K562 (cell line): ENCODE results near the gene TNNT1. TPM values are rescaled to one million over a fixed set of nuclear protein-coding genes. Genes with fewer than 3 reads are reported as not detected.

ENCODE experiments used
- polyA plus RNA-seq, 8 experiments: library from polyadenylated mRNA; depleted of rRNA in 4 of 8; stranded (reverse) in 5 of 8; unstranded in 3 of 8; fragments of >200 nt; fragmentation: Nextera tagmentation in 2 of 8; fragmentation: Illumina TruSeq in 1 of 8; extraction: Ambion mirVana in 2 of 8; extraction: Trizol in 1 of 8; gene quantifications; 2 replicates each; pipeline versions ENCODE4 v1.2.1 to v1.2.3, GENCODE V29; 2011 to 2014; ENCODE audit warnings: inconsistent platforms in 1 of 8, missing spikeins in 1 of 8
- total RNA-seq, 7 experiments: library from RNA; depleted of rRNA in 6 of 7; stranded (reverse); fragments of >200 nt in 6 of 7; fragmentation: Illumina TruSeq in 2 of 7; extraction: Trizol in 2 of 7; gene quantifications; 2 replicates each; pipeline versions ENCODE4 v1.2.1 to v1.2.3, GENCODE V29; 2011 to 2021; ENCODE audit warnings: low replicate concordance in 1 of 7
- TF ChIP-seq, protein P1 (sequence below): fragments of 450-650 bp; IDR thresholded peaks from 2 replicates; pipeline ENCODE4 v1.6.1; 2016; ENCODE audit warnings: mild to moderate bottlenecking, moderate library complexity
- TF ChIP-seq, protein P2 (sequence below): fragments of 250-450 bp; sonication (Bioruptor Pico); IDR thresholded peaks from 2 replicates; pipeline ENCODE4 v1.8.0; 2021; ENCODE audit warnings: mild to moderate bottlenecking, moderate library complexity
- TF ChIP-seq, protein P3 (sequence below), 2 experiments: fragments of 450-650 bp; formaldehyde crosslinking in 1 of 2; IDR thresholded peaks; 2 replicates each; pipeline versions ENCODE4 v1.4.0 to v1.6.1; 2014 to 2020; ENCODE audit warnings: mild to moderate bottlenecking in 2 of 2, borderline replicate concordance in 1 of 2, low read depth in 1 of 2

Gene TNNT1
- total and polyA plus RNA-seq, 9 of the 15 experiments (the other 6 are each of a cell fraction or from before 2014, with no cell fraction given): 31.8 to 390 (median 227) TPM

DNA sequence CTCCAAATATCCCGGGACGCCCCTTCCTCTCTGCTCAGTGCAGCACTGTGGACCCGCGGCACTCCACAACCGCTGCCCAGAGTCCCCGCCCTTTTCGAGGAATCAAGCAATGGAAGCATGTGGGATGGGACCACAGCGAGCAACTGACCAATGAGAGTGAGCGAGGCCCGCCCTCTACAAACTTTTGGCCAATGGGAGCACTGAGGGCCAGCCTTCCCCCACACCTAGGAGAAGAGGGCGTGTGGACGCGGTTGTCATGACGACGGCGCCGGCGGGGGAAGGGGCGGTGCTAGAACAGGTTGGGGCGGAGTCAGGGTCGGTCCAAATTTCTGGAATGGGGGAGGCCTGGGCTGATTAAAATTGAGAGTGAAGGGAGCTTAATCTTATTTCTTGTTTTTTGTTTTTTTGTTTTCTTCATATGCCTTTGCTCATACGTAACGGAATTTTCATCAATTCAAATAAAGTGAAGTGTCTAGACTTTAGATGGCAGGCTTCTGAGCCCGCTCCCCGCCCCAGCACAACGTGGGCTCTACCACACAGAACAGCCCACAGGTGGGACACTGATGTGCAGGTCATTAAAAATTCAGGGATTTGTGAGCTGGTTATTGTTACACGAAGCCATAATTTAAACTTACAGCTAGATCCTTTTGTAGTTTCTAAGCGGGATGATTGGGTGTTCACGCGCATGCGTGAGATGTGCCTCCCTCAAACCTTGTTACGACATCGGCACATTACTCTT lies 17.7 kb upstream of the TNNT1 start, which contains the start of gene DNAAF3 (continued):
- TF ChIP-seq, protein P1, sequence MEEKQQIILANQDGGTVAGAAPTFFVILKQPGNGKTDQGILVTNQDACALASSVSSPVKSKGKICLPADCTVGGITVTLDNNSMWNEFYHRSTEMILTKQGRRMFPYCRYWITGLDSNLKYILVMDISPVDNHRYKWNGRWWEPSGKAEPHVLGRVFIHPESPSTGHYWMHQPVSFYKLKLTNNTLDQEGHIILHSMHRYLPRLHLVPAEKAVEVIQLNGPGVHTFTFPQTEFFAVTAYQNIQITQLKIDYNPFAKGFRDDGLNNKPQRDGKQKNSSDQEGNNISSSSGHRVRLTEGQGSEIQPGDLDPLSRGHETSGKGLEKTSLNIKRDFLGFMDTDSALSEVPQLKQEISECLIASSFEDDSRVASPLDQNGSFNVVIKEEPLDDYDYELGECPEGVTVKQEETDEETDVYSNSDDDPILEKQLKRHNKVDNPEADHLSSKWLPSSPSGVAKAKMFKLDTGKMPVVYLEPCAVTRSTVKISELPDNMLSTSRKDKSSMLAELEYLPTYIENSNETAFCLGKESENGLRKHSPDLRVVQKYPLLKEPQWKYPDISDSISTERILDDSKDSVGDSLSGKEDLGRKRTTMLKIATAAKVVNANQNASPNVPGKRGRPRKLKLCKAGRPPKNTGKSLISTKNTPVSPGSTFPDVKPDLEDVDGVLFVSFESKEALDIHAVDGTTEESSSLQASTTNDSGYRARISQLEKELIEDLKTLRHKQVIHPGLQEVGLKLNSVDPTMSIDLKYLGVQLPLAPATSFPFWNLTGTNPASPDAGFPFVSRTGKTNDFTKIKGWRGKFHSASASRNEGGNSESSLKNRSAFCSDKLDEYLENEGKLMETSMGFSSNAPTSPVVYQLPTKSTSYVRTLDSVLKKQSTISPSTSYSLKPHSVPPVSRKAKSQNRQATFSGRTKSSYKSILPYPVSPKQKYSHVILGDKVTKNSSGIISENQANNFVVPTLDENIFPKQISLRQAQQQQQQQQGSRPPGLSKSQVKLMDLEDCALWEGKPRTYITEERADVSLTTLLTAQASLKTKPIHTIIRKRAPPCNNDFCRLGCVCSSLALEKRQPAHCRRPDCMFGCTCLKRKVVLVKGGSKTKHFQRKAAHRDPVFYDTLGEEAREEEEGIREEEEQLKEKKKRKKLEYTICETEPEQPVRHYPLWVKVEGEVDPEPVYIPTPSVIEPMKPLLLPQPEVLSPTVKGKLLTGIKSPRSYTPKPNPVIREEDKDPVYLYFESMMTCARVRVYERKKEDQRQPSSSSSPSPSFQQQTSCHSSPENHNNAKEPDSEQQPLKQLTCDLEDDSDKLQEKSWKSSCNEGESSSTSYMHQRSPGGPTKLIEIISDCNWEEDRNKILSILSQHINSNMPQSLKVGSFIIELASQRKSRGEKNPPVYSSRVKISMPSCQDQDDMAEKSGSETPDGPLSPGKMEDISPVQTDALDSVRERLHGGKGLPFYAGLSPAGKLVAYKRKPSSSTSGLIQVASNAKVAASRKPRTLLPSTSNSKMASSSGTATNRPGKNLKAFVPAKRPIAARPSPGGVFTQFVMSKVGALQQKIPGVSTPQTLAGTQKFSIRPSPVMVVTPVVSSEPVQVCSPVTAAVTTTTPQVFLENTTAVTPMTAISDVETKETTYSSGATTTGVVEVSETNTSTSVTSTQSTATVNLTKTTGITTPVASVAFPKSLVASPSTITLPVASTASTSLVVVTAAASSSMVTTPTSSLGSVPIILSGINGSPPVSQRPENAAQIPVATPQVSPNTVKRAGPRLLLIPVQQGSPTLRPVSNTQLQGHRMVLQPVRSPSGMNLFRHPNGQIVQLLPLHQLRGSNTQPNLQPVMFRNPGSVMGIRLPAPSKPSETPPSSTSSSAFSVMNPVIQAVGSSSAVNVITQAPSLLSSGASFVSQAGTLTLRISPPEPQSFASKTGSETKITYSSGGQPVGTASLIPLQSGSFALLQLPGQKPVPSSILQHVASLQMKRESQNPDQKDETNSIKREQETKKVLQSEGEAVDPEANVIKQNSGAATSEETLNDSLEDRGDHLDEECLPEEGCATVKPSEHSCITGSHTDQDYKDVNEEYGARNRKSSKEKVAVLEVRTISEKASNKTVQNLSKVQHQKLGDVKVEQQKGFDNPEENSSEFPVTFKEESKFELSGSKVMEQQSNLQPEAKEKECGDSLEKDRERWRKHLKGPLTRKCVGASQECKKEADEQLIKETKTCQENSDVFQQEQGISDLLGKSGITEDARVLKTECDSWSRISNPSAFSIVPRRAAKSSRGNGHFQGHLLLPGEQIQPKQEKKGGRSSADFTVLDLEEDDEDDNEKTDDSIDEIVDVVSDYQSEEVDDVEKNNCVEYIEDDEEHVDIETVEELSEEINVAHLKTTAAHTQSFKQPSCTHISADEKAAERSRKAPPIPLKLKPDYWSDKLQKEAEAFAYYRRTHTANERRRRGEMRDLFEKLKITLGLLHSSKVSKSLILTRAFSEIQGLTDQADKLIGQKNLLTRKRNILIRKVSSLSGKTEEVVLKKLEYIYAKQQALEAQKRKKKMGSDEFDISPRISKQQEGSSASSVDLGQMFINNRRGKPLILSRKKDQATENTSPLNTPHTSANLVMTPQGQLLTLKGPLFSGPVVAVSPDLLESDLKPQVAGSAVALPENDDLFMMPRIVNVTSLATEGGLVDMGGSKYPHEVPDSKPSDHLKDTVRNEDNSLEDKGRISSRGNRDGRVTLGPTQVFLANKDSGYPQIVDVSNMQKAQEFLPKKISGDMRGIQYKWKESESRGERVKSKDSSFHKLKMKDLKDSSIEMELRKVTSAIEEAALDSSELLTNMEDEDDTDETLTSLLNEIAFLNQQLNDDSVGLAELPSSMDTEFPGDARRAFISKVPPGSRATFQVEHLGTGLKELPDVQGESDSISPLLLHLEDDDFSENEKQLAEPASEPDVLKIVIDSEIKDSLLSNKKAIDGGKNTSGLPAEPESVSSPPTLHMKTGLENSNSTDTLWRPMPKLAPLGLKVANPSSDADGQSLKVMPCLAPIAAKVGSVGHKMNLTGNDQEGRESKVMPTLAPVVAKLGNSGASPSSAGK: no peak
- TF ChIP-seq, protein P2, sequence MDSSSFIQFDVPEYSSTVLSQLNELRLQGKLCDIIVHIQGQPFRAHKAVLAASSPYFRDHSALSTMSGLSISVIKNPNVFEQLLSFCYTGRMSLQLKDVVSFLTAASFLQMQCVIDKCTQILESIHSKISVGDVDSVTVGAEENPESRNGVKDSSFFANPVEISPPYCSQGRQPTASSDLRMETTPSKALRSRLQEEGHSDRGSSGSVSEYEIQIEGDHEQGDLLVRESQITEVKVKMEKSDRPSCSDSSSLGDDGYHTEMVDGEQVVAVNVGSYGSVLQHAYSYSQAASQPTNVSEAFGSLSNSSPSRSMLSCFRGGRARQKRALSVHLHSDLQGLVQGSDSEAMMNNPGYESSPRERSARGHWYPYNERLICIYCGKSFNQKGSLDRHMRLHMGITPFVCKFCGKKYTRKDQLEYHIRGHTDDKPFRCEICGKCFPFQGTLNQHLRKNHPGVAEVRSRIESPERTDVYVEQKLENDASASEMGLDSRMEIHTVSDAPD: no peak
- TF ChIP-seq, protein P3, sequence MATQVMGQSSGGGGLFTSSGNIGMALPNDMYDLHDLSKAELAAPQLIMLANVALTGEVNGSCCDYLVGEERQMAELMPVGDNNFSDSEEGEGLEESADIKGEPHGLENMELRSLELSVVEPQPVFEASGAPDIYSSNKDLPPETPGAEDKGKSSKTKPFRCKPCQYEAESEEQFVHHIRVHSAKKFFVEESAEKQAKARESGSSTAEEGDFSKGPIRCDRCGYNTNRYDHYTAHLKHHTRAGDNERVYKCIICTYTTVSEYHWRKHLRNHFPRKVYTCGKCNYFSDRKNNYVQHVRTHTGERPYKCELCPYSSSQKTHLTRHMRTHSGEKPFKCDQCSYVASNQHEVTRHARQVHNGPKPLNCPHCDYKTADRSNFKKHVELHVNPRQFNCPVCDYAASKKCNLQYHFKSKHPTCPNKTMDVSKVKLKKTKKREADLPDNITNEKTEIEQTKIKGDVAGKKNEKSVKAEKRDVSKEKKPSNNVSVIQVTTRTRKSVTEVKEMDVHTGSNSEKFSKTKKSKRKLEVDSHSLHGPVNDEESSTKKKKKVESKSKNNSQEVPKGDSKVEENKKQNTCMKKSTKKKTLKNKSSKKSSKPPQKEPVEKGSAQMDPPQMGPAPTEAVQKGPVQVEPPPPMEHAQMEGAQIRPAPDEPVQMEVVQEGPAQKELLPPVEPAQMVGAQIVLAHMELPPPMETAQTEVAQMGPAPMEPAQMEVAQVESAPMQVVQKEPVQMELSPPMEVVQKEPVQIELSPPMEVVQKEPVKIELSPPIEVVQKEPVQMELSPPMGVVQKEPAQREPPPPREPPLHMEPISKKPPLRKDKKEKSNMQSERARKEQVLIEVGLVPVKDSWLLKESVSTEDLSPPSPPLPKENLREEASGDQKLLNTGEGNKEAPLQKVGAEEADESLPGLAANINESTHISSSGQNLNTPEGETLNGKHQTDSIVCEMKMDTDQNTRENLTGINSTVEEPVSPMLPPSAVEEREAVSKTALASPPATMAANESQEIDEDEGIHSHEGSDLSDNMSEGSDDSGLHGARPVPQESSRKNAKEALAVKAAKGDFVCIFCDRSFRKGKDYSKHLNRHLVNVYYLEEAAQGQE (IDR thresholded peaks at IDR 0.05; ENCODE audit: borderline replicate concordance): no peak
- TF ChIP-seq, protein P3 (CRISPR knock-in tag; IDR thresholded peaks at IDR 0.05; ENCODE audit: low read depth): no peak
